Gastroesophageal sphincter (tissue), 3 donors: Measurements from ENCODE around the gene GOLGA6L10.
"Not testable (repeated sequence)": the region's sequence is repeated elsewhere in the genome, so short reads cannot be mapped to it uniquely, and the experiment has no call there.

Experiments
- EP300 ChIP-seq: sonication (generic); formaldehyde crosslinking; IDR thresholded peaks from one replicate; pipeline ENCODE4 v1.6.1; 2017; ENCODE audit warnings: antibody characterized with exemption, mild to moderate bottlenecking
- POLR2A ChIP-seq, 2 donors: fragments of 450-650 bp; IDR thresholded peaks; one replicate each; pipeline ENCODE4 v1.6.1; 2017; ENCODE audit warnings: antibody characterized with exemption in 2 of 2, mild to moderate bottlenecking in 2 of 2, moderate library complexity in 1 of 2
- TF ChIP-seq, protein P1 (sequence below), 4 experiments: fragments of 200-600 bp in 2 of 4; fragments of 450-650 bp in 2 of 4; sonication (generic) in 1 of 4; IDR thresholded peaks; one replicate each; pipeline ENCODE4 v1.5.1; 2017 to 2019; ENCODE audit warnings: antibody characterized with exemption in 4 of 4, mild to moderate bottlenecking in 2 of 4, moderate library complexity in 2 of 4

DNA sequence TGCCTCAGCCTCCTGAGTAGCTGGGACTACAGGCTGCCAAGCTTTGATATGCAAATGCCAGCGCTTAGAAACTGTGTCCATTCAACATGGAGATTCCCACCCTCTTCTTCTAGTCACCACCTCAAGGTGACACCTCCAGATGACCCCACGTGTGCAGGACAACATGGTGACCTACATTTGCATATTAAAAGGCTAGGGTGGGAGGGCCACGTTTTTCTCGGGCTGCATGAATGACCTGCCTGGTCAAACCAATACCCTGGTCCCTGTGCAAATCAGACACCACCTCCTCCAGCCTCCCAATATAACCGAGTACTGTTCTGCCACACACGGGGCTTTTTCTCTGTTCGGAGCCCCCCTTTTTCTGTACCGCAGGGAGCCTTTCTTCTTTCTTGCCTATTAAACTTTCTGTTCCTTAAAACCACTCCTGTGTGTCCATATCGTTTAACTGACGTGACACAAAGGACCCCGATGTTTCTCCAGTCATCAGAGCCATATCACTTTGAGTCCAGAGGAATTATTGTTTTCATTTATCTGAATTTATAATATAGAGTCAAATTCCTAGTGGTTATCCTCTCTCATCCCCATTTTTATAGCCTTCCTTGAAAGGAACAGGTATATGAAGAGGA is 32.2 kb upstream of the GOLGA6L10 start:
- TF ChIP-seq, protein P1, sequence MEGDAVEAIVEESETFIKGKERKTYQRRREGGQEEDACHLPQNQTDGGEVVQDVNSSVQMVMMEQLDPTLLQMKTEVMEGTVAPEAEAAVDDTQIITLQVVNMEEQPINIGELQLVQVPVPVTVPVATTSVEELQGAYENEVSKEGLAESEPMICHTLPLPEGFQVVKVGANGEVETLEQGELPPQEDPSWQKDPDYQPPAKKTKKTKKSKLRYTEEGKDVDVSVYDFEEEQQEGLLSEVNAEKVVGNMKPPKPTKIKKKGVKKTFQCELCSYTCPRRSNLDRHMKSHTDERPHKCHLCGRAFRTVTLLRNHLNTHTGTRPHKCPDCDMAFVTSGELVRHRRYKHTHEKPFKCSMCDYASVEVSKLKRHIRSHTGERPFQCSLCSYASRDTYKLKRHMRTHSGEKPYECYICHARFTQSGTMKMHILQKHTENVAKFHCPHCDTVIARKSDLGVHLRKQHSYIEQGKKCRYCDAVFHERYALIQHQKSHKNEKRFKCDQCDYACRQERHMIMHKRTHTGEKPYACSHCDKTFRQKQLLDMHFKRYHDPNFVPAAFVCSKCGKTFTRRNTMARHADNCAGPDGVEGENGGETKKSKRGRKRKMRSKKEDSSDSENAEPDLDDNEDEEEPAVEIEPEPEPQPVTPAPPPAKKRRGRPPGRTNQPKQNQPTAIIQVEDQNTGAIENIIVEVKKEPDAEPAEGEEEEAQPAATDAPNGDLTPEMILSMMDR (IDR thresholded peaks at IDR 0.05) = not testable (repeated sequence)
- TF ChIP-seq EP300; POLR2A (IDR thresholded peaks at IDR 0.05): not testable (repeated sequence)
